GM15510 (cell line): ENCODE data around the gene TSC2.
A peak's percentile ranks its signal among the peaks of the same experiment; 100 is the strongest.

ENCODE experiments used
- POLR2A ChIP-seq: IDR thresholded peaks from 3 replicates; pipeline ENCODE4 v1.6.1; 2011; ENCODE audit warnings: borderline replicate concordance; ENCODE audit not compliant: insufficient read length; ENCODE audit errors: extremely low read depth

Gene TSC2

DNA sequence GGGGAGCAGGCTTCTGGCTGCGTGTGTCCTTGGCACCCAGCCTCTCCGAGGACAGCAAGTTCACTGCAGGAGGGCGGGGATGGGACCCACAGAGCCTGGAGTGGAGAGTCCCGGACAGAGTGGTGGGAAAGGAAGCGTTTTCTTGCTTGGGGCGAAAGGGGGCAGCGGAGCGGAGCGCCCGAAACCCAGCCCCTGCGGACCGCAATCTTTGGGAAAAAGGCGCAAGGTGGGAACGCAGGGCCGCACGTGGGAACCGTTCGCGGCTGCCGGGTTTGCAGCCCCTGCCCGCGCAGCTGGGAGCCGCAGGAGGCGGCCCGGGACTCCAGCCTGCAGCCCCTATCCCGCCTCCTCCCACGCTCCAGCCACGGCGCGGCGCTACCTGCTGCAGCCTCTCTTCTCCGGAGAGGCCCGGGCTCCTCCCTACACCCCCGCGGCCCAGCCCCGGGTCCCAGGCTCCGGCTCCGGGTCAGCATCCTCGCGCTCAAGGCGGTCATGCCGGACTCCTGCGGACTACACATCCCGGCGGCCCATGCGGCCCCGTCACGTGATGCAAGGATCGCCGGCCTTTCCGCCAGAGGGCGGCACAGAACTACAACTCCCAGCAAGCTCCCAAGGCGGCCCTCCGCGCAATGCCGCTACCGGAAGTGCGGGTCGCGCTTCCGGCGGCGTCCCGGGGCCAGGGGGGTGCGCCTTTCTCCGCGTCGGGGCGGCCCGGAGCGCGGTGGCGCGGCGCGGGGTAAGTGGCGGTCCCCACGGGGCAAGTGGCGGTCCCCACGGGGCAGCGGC is at the start of gene TSC2, which contains the start of gene NTHL1:
Gene TSC2, plus strand, starts transcription at position 656 of the 786 bp plus-strand sequence. CDS start 631 bp downstream, outside the sequence.
Gene NTHL1, minus strand, starts transcription at position 505 of the 786 bp plus-strand sequence. Its CDS starts 11 bp downstream, at position 494.
- TF ChIP-seq POLR2A, result peak; percentile 80

DNA sequence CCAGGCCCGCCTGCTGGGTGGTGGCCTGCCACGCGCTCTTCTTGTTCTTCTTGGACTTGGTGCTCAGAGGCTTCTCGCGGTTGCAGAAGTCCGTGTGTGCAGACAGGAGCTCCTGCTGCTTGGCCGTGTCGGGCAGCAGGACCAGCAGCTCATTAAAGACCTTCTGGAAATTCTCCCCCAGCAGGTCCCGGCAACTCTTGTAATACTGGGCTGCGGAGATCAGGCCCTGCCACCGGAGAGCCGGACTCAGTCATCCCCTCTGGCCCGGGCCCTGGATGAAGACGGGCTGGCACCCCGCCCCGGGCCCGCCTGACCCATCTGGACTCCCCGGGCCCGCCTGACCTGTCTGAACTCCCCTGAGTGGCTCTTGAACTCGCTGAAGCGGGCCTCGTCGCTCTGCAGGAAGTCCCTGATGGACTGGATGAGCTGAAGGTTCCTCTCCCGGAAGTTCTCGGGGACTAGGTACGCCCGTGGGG is 49.4 kb upstream of the TSC2 start:
- no peak for TF ChIP-seq POLR2A

DNA sequence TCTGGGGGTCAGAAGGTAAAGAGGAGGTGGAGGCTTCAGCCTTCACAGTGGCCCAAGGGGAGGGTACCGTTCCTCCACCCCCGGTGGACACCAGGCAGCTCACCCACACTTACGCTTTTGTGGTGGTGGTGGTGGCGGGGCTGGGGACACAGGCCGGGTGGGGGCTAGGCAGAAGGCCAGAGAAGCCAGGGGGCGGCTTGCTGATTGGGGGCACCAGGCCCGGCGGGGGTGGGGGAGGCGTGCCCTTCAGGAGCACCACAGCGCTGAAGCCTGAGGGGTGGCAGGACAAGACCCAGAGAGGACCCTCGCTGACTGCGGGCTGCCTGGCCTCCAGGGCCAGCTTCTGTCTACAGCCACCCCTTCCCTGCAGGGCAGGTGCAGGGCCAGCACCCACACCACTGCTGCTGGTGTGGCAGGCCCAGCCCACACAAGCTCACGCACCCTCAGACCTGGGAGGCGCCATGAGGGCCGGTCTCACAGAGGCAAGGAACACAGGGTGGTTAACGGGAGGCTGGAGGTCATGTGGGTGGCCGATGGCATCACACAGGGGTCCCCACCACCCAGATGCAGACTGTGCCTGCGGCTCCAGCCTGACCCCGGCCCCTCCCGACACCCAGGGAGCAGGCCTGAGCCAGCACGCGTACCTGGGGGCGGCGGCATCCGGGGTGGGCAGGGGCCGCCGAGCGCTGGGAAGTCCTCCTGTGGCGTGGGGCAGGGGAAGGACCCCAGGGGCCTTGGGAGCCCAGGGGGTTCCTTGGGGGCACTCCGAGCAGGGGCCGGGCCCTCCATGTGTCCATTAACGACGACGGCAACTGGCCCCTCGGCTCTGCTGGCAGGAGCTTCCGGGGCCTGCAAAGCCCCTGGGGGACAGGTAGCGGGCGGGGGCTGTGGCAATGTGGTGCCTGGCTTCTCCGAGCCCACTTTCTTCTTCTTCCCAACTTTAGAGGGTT is 48.7 kb upstream of the TSC2 start:
- TF ChIP-seq POLR2A, result no peak

DNA sequence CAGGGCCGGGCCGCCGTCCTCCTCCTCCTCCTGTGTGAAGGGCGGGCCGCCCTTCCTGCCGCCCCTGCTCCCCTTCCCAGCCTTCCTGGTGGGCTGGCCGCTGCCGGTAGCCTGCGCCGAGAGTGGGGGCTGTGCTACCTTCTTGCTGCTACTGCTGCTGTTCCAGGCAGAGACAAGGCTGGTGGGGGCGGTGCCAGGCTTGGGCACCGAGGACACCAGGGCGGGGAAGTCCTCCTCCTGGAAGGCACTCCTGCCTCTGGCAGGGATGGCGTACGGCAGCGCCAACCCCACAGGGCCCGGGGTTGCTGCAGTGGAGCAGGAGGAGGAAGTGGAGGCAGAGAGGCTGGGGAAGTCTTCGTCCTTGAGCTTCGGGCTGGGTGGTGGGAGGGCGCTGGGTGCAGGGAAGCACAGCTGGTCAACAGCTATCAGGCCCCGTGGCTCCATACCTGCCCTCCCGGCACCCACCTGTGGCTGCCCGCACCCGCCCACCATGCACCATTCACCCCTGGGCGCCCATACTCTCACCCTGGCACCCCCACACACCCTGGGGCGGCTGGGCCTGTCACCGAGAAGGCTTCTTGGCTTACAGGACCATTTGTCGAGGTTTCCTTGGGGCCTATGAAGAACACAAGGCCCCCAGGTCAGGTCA is 47.8 kb upstream of the TSC2 start:
- no peak for TF ChIP-seq POLR2A

DNA sequence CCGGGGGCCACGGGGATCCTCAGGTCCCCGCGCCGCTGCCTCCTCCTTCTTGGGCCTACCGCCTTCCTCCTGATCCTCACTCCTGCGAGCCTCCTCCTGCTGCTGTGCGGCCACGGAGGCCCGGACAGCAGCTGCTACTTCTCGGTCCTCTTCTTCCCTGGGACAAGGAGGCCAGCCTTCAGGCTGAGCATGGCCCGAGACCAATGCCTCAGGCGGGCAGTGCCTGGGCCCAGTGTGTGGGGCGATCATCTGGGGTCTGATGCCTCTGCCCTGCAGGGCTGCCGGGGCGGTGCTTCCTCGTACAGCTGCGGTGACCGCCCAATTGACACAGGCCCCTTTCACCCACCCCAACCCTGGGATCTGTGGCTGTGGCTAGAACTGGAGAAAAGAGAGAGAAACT is 46.8 kb upstream of the TSC2 start:
- no peak for TF ChIP-seq POLR2A

DNA sequence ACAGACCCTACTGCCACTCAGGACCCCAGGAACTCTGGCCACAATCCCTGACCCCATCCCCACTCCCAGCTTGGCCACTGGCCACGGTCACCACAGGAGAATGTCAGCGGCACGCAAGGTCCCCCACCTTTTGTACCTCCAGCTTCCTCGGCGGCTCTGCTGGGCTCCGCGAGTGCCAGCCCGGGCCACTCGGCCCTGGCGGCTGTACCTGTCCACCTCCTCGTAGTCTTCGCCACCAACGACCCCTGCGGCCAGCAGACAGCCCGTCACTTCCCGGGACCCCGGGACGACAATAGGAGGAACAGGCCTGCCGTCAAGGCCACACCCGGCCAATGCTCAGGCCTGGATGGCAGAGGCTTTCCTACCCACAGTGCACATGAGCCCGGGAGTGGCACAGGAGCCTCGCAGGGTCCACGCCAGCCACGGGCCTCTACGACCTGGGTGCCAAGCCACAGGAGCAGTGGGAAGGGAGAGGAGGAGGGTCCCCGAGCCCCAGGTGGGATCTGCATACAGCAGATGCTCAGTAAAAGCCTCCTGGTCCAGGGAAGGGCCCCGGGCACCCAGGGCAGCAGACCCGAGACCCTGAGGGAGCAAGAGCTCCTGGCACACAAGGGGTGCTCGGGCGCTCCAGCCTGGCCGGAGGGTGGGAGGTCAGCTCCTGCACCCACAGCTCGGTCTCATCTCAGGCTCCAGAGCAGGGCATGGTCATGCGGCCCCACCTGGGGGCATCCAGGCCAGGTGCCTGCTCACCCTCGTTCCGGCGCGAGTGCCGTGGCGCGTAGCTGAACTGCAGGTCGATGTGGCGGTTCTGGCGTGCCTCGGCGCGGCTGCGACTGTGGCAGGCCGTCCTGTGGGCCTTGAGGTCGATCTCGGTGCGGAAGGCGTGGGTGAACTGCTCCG is 46.1 kb upstream of the TSC2 start:
- TF ChIP-seq POLR2A, result no peak

DNA sequence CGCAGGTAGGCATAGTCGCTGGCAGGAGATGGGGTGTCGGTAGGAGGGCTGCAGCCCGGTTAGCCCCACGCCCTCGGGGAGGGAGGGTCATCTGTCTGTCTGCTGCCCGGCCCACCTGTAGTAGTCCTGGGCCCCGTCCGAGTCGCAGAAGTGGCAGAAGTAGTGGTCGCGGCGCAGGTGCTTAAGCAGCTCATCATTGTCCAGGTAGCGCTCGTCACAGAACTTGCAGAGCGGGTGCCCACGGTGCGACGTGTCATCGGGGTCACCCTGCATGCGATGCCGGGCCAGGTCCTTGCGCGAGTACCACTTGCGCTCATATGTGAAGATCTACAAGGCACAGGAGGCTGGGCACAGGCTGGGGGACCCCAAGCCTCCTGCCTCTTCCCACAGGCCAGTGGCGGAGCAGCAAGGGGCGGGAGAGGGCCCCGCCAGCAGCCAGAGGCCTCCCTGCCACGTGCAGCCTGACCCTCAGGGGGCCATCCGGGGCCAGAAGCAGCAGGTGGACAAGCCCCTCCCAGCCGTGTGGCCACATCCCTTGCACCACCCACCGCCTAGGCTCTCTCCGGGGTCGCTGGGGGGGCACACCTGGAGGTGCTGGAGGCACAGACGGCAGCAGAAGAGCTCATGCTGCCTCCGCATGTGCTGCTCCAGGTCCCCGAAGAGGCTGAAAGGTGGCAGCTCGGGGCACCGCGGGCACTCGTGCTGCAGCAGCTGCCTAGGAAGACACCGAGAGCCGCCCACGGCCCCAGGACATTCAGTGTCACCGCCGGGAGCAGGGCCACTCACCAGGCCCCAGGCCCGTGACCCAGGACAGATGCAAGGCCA is 45.2 kb upstream of the TSC2 start:
- TF ChIP-seq POLR2A, result no peak

DNA sequence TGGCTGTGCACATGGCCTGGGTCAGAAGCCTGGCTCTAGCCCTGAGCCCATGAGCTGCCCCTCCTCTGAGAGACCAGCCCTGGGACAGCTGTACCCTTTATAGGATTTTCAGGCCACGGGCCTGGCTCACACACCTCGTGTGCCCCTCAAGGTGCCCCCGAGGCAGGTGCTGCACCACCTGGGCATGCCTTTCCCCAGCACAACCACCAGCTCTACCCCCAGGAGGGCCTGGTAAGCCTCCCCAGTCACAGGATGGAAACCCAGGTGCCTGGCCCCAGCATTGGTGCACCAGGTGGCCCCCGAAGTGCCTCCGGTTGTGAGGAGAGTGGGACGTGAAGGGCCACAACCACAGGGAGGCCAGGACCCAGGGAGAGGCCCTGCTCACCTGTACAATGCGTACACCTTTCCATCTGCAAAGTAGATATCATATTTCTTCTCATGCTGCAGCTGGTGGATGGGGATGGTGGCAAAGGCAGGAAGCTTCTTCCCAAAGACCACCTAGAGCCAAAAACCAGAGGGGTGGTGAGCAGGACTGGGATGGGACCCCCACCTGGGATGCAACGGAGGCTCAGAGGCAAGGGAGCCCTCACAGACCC is 44.5 kb upstream of the TSC2 start:
- no peak for TF ChIP-seq POLR2A

DNA sequence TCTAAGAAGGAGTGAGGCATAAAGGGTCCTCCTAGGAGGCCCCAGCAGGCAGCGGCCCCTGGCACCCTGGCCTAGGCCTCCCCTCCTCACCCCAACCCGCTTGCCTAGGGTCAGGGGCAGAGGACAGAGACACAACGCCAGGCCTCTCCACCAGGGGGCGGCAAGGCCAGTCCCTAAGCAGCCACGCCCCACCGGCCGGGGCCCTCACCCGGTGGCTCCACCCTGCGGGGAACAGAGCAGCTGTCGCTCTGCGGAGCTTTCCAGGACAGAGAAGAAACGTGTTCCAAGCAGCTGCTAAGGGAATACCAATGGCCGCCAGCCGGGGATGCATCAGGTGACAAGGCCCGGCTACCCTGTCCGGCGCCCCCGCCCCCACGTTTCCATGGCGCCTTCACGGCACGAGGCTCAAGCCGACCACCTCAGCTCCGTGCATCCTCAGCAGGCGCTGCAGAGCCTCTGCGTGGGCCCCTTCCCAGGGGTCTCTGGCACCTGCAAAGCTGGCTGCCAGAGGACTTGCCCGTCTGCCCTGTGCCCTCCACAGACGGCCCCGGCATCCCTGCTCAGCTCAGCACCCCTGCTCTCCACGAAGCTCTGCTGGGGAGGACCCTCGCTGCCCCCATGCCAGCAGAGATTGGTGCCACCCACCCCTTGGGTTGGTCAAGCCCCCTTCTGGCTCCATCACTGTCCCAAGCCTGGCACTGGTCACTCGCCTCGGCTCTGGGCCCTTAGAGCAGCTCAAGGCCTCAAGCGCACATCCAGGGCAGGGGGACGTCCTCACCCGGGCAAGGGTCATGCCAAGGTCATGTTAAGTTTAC is 43.8 kb upstream of the TSC2 start:
- TF ChIP-seq POLR2A, result no peak

DNA sequence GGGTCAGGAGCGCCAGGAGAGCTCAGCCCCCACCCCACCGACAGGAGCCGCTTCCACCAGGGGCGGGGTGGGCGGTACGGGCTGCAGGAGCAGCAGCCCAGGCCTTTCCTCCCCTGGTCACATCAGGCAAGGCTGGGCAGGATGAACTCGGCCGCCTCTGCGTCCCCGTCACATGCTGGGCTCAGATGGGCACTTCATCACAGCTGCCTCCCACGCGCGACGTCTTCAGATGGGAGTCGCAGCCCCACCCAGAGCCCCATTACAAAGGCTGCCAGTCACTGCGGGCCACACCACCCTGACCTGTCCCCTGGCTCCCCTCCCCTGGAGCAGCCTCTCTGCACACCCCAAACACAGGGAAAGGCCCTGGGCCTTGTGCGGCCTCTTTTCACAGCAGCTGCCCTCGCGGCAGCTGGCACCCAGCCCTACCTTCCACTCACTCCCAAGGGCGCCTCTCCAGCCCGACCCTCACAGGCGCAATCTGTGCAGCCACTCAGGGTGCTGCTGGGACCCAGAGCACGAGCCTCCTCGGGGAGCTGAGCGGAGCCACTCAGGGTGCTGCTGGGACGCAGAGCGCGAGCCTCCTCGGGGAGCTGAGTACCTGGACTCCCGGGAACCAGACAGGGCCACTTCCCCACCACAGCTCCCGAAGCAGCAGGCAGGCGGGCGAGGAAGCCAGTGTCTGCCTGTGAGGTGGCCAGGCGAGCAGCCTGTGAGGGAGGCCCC is 42.8 kb upstream of the TSC2 start:
- TF ChIP-seq POLR2A, result no peak

DNA sequence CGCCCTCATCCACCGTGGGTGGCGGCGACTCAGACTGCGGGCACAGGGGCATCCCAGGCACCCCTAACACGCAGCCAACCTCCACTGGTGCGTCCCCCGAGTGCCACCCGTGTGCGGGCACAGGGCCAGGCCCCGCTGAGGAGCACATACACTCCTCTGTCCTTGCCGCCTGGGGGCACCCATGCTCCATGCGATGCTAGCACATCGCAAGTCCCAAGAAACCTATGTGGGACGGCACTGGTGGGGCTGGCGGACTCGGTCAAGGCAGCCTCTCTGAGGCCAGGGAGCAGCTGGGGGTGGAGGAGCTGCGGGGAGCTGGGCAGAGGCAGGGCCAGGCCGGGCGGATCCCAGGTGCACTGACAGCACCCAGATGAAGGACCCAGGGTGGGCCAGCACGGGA is 42.1 kb upstream of the TSC2 start:
- no peak for TF ChIP-seq POLR2A
